ENCODE results near the gene RBM33.

- TF ChIP-seq CTCF (IDR thresholded peaks at IDR 0.05) (no peak), RAD21 (conservative IDR thresholded peaks at IDR 0.05 in 1 of 2, IDR thresholded peaks at IDR 0.05 in 1 of 2) (no peak), FOXS1 (CRISPR knock-in tag; IDR thresholded peaks at IDR 0.05) (no peak), KDM1A (IDR thresholded peaks at IDR 0.05; ENCODE audit: low read depth) (no peak), REST (IDR thresholded peaks at IDR 0.05) (no peak), NFE2L2 (conservative IDR thresholded peaks at IDR 0.05; ENCODE audit: low read length) (no peak), POLR2A (IDR thresholded peaks at IDR 0.05; ENCODE audit: low read length) (no peak), MAX (IDR thresholded peaks at IDR 0.05) (no peak), MAZ (IDR thresholded peaks at IDR 0.05; ENCODE audit: borderline replicate concordance, low read depth, low read length) (no peak), BCL3 (IDR thresholded peaks at IDR 0.05) (no peak), RCOR1 (IDR thresholded peaks at IDR 0.05; ENCODE audit: low read depth, low read length) (no peak), MYC (IDR thresholded peaks at IDR 0.05; ENCODE audit: borderline replicate concordance, low read length) (no peak), EP300 (IDR thresholded peaks at IDR 0.05) (no peak)
Observed at GRCh38 chr7:155792315-155792960, 148.0 kb downstream of the RBM33 start.

Data from A549 (cell line).